Hepatocyte (in vitro differentiated cells): ENCODE results near the gene NTNG1.

Experiments
- CTCF ChIP-seq: fragments of 200-600 bp; sonication (generic); IDR thresholded peaks from 2 replicates; pipeline ENCODE4 v1.5.1; 2016; ENCODE audit warnings: antibody characterized with exemption, mild to moderate bottlenecking; ENCODE audit not compliant: poor library complexity
- EZH2 ChIP-seq: fragments of 200-600 bp; sonication (generic); IDR thresholded peaks from 2 replicates; pipeline ENCODE4 v1.6.1; 2016; ENCODE audit warnings: antibody characterized with exemption, mild to moderate bottlenecking, borderline replicate concordance
- EZH2phosphoT487 ChIP-seq: fragments of 200-600 bp; sonication (generic); IDR thresholded peaks from one replicate; pipeline ENCODE4 v1.6.1; 2018; ENCODE audit warnings: antibody characterized with exemption, mild to moderate bottlenecking, low read depth, moderate library complexity; ENCODE audit not compliant: unreplicated experiment, severe bottlenecking

GRCh38 chr1:107267489-107267888 is 126.7 kb downstream of the NTNG1 start:
- TF ChIP-seq CTCF = no peak
- no peak for TF ChIP-seq EZH2phosphoT487
- no peak for TF ChIP-seq EZH2
